Measurements from ENCODE around the gene JUP. TPM values are rescaled to one million over a fixed set of nuclear protein-coding genes. Genes with fewer than 3 reads are reported as not detected.

JUP gene
- total and polyA plus RNA-seq, 10 of the 15 experiments (the other 5 are each of a cell fraction or from before 2014, with no cell fraction given): 1.5 to 36.3 (median 11.6) TPM

DNA sequence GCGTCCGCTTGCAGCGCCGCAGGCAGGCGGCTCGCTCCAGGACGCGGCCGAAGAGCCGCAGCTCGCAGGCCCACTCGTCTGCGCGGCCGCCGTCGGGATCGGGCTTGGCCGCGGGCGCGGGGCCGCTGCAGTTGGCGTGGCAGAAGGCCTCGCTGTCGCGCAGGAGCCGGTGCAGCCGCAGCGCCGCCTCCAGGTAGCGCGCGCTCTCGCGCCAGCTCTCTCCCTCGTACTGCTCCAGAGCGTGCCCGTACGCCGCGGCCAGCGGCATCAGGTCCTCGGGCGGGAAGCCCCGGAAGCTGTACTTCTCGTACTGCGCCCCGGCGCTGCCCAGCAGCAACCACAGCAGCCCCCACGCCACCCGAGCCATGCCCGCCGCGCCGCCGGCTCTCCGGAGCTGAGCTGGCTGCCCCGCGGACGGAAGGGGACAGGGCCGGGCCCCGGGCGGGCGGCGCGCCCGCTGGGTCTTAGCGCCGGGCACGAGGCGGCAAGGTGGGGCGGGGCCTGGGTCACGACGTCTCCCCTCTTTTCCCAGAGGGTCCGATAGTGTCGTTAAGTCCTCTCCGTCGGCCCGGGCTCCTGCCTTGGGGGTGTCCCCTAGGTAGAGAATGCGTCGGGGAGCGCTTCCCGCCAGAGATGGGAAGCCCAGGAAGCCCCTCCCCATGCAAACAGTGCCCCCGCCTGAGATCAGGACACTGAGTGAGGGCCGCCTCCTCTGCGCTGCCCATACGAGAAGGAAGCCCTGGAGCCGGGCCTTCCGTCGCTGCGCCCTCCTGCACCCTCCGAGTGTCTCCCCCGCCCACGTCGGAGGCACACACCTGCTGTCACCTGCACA, 25.3 kb upstream of the JUP start, which contains the start of gene P3H4 (continued):
- TF ChIP-seq, protein P1, sequence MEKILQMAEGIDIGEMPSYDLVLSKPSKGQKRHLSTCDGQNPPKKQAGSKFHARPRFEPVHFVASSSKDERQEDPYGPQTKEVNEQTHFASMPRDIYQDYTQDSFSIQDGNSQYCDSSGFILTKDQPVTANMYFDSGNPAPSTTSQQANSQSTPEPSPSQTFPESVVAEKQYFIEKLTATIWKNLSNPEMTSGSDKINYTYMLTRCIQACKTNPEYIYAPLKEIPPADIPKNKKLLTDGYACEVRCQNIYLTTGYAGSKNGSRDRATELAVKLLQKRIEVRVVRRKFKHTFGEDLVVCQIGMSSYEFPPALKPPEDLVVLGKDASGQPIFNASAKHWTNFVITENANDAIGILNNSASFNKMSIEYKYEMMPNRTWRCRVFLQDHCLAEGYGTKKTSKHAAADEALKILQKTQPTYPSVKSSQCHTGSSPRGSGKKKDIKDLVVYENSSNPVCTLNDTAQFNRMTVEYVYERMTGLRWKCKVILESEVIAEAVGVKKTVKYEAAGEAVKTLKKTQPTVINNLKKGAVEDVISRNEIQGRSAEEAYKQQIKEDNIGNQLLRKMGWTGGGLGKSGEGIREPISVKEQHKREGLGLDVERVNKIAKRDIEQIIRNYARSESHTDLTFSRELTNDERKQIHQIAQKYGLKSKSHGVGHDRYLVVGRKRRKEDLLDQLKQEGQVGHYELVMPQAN (conservative IDR thresholded peaks at IDR 0.05): peak; percentile 75
- TF ChIP-seq BACH1 (IDR thresholded peaks at IDR 0.05; ENCODE audit: borderline replicate concordance) (peak; percentile 89), ATF7 (IDR thresholded peaks at IDR 0.05; ENCODE audit: low read depth) (no peak), EP300 (IDR thresholded peaks at IDR 0.05; ENCODE audit: borderline replicate concordance in 1 of 2, control insufficient read depth in 1 of 2, low read depth in 2 of 2, low read length in 2 of 2) (no peak), CHD1 (IDR thresholded peaks at IDR 0.05; ENCODE audit: low read depth, low read length) (no peak), RB1 (IDR thresholded peaks at IDR 0.05; ENCODE audit: borderline replicate concordance) (peak; percentile 83; the same call in 1 of the 2 replicates), GABPA (IDR thresholded peaks at IDR 0.05; ENCODE audit: low read depth) (no peak), RAD21 (IDR thresholded peaks at IDR 0.05; ENCODE audit: insufficient read depth, low read depth, low read length) (0 out of 2 replicates have a peak, but pooled peaks have one; percentile 14), BMI1 (IDR thresholded peaks at IDR 0.05; ENCODE audit: borderline replicate concordance) (no peak), SUZ12 (IDR thresholded peaks at IDR 0.05; ENCODE audit: unreplicated experiment) (no peak), ZNF207 (IDR thresholded peaks at IDR 0.05; ENCODE audit: borderline replicate concordance) (peak; percentile 68; the same call in 1 of the 2 replicates), TCF7 (IDR thresholded peaks at IDR 0.05; ENCODE audit: borderline replicate concordance) (no peak), HDAC6 (IDR thresholded peaks at IDR 0.05; ENCODE audit: unreplicated experiment) (peak; percentile 67), CHD4 (IDR thresholded peaks at IDR 0.05) (no peak), TBL1XR1 (IDR thresholded peaks at IDR 0.05; ENCODE audit: low read depth, low read length) (no peak), MTA3 (IDR thresholded peaks at IDR 0.05; ENCODE audit: borderline replicate concordance, low read length) (no peak), PAX5 (IDR thresholded peaks at IDR 0.05; ENCODE audit: borderline replicate concordance, low read depth, low read length) (0 out of 2 replicates have a peak, but pooled peaks have one; percentile 12)
- TF ChIP-seq, protein P2, sequence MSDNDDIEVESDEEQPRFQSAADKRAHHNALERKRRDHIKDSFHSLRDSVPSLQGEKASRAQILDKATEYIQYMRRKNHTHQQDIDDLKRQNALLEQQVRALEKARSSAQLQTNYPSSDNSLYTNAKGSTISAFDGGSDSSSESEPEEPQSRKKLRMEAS (IDR thresholded peaks at IDR 0.05; ENCODE audit: low read depth, low read length): peak; percentile 30
- TF ChIP-seq, protein P3, sequence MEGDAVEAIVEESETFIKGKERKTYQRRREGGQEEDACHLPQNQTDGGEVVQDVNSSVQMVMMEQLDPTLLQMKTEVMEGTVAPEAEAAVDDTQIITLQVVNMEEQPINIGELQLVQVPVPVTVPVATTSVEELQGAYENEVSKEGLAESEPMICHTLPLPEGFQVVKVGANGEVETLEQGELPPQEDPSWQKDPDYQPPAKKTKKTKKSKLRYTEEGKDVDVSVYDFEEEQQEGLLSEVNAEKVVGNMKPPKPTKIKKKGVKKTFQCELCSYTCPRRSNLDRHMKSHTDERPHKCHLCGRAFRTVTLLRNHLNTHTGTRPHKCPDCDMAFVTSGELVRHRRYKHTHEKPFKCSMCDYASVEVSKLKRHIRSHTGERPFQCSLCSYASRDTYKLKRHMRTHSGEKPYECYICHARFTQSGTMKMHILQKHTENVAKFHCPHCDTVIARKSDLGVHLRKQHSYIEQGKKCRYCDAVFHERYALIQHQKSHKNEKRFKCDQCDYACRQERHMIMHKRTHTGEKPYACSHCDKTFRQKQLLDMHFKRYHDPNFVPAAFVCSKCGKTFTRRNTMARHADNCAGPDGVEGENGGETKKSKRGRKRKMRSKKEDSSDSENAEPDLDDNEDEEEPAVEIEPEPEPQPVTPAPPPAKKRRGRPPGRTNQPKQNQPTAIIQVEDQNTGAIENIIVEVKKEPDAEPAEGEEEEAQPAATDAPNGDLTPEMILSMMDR (IDR thresholded peaks at IDR 0.05 in 2 of 3, conservative IDR thresholded peaks at IDR 0.05 in 1 of 3; ENCODE audit: control insufficient read depth in 2 of 3, extremely low read depth in 1 of 3, insufficient read depth in 1 of 3, low read depth in 3 of 3, low read length in 3 of 3): peak; percentile 47 to 77 (median 66)
- TF ChIP-seq, protein P4, sequence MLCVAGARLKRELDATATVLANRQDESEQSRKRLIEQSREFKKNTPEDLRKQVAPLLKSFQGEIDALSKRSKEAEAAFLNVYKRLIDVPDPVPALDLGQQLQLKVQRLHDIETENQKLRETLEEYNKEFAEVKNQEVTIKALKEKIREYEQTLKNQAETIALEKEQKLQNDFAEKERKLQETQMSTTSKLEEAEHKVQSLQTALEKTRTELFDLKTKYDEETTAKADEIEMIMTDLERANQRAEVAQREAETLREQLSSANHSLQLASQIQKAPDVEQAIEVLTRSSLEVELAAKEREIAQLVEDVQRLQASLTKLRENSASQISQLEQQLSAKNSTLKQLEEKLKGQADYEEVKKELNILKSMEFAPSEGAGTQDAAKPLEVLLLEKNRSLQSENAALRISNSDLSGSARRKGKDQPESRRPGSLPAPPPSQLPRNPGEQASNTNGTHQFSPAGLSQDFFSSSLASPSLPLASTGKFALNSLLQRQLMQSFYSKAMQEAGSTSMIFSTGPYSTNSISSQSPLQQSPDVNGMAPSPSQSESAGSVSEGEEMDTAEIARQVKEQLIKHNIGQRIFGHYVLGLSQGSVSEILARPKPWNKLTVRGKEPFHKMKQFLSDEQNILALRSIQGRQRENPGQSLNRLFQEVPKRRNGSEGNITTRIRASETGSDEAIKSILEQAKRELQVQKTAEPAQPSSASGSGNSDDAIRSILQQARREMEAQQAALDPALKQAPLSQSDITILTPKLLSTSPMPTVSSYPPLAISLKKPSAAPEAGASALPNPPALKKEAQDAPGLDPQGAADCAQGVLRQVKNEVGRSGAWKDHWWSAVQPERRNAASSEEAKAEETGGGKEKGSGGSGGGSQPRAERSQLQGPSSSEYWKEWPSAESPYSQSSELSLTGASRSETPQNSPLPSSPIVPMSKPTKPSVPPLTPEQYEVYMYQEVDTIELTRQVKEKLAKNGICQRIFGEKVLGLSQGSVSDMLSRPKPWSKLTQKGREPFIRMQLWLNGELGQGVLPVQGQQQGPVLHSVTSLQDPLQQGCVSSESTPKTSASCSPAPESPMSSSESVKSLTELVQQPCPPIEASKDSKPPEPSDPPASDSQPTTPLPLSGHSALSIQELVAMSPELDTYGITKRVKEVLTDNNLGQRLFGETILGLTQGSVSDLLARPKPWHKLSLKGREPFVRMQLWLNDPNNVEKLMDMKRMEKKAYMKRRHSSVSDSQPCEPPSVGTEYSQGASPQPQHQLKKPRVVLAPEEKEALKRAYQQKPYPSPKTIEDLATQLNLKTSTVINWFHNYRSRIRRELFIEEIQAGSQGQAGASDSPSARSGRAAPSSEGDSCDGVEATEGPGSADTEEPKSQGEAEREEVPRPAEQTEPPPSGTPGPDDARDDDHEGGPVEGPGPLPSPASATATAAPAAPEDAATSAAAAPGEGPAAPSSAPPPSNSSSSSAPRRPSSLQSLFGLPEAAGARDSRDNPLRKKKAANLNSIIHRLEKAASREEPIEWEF (IDR thresholded peaks at IDR 0.05; ENCODE audit: insufficient replicate concordance, low read depth, low read length): no peak

Data from GM12878 (cell line).